A204.1 (cell line): Measurements from ENCODE around the gene LILRB4.
"Not testable (repeated sequence)": the region's sequence is repeated elsewhere in the genome, so short reads cannot be mapped to it uniquely, and the experiment has no call there.

Experiments
- FAIRE-seq: peaks from 2 replicates; lab custom pipeline; 2012; peaks lifted over from hg19 to GRCh38; lab: Jason Lieb, UNC

Gene LILRB4

DNA sequence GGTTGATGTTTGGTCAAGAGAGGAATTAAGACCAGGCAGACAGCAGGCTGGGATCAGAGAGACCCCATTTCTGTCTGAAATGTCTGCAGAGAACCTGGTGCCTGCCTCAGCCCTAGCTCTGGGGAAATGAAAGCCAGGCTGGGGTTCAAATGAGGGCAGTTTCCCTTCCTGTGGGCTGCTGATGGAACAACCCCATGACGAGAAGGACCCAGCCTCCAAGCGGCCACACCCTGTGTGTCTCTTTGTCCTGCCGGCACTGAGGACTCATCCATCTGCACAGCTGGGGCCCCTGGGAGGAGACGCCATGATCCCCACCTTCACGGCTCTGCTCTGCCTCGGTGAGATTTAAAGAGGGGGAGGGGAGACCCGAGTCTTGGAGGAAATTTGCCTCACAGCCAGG is at the start of gene LILRB4:
TSS of gene LILRB4 (plus strand) at position 256 of the 400 bp plus-strand sequence. CDS start at position 305, 49 bp downstream.
- FAIRE-seq: no peak

- no peak for FAIRE-seq
Observed at GRCh38 chr19:54614726-54615125, 48.1 kb upstream of the LILRB4 start.

GRCh38 chr19:54616057-54616456 is 46.7 kb upstream of the LILRB4 start:
- FAIRE-seq: no peak

DNA sequence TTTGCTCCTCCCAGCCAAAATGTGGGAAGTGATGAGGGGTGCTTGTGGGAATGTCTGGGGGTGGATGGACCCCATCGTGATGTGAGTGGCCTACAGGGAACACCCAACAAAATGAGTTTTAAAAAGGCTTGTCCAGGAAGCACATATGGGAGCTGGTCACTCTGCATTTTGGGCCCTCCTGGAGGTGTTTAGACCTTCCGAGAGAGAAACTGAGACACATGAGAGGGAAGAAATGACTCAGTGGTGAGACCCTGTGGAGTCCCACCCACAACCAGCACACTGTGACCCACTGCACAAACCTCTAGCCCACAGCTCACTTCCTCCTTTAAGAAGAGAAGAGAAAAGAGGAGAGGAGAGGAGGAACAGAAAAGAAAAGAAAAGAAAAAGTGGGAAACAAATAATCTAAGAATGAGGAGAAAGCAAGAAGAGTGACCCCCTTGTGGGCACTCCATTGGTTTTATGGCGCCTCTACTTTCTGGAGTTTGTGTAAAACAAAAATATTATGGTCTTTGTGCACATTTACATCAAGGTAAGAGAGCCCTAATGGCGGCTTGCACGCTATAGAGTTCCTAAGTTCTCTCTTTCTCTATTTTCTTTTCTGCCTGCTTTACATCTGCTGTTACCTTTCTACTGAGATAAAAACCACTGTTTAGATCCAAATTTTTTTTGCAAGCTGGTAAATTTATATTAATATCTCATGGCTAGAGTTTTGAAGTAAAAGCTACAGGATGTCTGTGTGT is 45.8 kb upstream of the LILRB4 start:
- no peak for FAIRE-seq

DNA sequence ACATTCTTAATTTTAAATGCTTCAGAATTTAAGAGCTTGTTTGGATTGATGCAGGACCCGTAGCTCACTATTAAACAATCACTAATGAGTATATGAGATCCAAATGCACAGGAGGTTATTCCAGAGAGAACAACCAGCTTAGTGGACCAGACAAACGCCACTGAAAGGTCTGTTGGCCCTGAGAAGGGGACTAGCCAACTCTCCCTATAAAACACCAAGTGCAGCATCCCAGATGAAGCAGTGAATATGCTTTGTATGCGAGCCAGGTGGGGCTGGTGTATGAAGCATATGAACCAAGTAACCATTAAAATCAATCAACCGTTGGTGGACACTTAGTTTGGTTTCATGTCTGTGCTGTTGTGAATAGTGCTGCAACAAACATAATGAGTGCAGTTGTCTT is 42.3 kb upstream of the LILRB4 start:
- FAIRE-seq: no peak

GRCh38 chr19:54622431-54622830 is 40.4 kb upstream of the LILRB4 start:
- no peak for FAIRE-seq

DNA sequence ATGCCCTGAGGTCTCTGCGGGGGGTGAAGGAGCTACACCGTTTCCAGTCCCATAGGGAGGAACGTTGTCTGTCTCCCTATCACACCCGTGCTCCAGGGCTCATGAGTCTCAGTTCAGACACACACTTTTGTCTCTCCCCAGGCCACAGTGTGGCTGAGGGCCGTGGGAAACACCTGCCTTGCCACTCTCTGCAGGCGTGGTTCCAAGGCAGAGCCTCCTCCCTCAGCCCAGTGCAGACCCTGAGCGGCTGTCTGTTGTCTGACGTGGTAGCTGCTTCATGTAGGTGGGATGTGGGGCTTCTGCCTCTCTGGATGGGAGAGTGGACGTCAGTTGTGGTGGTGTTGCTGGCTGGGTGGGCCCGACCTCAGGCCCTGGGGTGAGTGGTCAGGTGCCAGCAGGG is 38.6 kb upstream of the LILRB4 start:
- FAIRE-seq: not testable (repeated sequence)

- not testable (repeated sequence) for FAIRE-seq
Observed at GRCh38 chr19:54624934-54625730, 37.7 kb upstream of the LILRB4 start.

DNA sequence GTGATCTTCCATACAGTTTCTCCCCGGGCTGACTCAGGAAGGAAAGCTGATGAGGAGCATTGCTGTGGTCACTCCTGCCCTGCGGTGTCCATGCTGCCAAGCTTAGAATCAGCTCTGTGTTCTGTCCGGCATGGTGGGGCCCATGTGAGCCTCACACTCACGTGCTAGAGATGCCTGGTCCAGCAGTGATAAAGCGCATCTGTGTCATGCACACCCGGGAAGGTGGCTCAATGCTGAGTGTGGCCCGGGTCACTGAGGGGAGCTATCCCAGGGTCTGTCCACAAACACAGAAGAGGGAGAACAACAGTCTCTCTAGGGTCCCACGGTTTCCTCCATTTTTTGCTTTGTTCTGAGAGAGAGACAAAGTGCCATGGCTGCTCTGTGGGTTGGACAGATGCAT is 36.0 kb upstream of the LILRB4 start:
- FAIRE-seq: no peak

GRCh38 chr19:54627912-54628311 is 34.9 kb upstream of the LILRB4 start:
- not testable (repeated sequence) for FAIRE-seq

DNA sequence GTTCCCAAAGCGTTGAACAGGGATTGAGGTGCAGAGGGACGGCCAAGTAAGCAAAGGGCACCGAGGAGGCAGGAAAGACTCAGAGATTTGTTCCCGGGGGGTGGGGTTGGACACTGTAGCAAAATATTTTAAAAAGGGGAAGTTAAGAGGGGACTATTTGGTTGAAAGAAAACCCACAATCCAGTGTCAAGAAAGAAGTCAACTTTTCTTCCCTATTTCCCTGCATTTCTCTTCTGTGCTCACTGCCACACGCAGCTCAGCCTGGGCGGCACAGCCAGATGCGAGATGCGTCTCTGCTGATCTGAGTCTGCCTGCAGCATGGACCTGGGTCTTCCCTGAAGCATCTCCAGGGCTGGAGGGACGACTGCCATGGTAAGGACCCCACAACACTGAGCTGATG is 32.5 kb upstream of the LILRB4 start, which contains the start of gene LILRB1:
TSS of gene LILRB1 (plus strand) at position 223 of the 400 bp plus-strand sequence. CDS start 590 bp downstream, outside the sequence.
- not testable (repeated sequence) for FAIRE-seq

DNA sequence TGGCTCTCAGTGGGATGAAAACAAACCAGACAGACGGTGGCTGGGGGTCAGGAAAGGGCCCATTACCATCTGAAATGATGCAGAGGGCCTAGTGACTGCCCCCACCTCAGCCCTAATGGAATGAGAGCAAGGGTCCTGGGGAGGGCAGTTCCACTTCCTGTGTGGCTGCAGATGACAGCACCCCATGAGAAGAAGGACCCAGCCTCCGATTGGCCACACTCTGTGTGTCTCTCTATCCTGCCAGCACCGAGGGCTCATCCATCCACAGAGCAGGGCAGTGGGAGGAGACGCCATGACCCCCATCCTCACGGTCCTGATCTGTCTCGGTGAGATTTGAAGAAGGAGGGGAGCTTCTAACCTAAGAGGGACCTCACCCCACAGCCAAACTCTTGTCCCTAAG is 32.0 kb upstream of the LILRB4 start:
- FAIRE-seq: no peak

GRCh38 chr19:54631489-54632337 is 31.1 kb upstream of the LILRB4 start:
- not testable (repeated sequence) for FAIRE-seq

DNA sequence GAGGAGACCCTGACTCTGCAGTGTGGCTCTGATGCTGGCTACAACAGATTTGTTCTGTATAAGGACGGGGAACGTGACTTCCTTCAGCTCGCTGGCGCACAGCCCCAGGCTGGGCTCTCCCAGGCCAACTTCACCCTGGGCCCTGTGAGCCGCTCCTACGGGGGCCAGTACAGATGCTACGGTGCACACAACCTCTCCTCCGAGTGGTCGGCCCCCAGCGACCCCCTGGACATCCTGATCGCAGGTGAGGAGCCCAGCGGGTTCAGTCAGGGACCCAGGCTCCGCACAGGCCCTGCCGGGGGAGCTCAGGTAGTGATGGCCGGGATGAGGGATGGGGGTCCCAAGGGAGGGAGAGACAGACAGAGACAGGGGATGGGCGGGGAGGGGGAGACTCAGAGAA is 30.3 kb upstream of the LILRB4 start:
- not testable (repeated sequence) for FAIRE-seq

- no peak for FAIRE-seq
Observed at GRCh38 chr19:54633401-54633800, 29.4 kb upstream of the LILRB4 start.

- not testable (repeated sequence) for FAIRE-seq
Observed at GRCh38 chr19:54636081-54636480, 26.7 kb upstream of the LILRB4 start.

- FAIRE-seq: no peak
Observed at GRCh38 chr19:54638683-54639082, 24.1 kb upstream of the LILRB4 start.

DNA sequence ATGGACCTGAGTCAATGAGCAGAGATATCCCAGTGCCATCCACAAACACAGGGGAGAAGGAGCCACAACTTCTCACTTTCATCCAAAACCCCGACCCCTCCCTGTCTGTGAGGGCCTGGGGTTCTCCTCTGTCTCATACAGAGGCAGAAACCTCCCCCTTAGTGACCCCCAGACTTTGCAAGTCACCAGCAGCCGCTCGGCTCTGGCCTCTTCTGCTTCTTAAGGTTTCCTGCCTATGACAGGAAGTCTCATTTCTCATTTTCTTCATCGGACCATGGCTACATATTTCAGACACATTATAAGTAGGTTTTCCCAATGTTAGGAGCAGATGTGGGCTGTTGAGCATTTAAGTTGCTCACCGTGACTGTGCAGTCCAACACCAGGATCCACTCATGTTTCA is 19.8 kb upstream of the LILRB4 start:
- FAIRE-seq: not testable (repeated sequence)

GRCh38 chr19:54643583-54643982 is 19.2 kb upstream of the LILRB4 start:
- FAIRE-seq: not testable (repeated sequence)

DNA sequence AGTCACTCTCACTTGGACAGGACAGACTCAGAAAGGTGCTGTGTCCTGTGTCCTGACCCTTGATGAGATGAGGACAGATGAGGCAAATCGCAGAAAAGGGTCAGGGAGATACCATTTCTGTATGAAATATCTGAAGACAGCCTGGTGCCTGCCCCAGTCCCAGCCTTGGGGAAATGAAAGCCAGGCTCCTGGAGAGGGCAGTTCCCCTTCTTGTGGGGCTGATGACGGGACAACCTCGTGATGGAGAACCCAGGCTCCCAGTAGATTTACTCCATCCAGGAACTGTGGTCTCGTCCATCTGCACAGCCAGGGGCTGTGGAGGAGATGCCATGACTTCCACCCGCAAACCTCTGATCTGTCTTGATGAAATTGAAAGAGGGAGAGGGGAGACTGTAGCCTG is 18.7 kb upstream of the LILRB4 start:
- FAIRE-seq: no peak

DNA sequence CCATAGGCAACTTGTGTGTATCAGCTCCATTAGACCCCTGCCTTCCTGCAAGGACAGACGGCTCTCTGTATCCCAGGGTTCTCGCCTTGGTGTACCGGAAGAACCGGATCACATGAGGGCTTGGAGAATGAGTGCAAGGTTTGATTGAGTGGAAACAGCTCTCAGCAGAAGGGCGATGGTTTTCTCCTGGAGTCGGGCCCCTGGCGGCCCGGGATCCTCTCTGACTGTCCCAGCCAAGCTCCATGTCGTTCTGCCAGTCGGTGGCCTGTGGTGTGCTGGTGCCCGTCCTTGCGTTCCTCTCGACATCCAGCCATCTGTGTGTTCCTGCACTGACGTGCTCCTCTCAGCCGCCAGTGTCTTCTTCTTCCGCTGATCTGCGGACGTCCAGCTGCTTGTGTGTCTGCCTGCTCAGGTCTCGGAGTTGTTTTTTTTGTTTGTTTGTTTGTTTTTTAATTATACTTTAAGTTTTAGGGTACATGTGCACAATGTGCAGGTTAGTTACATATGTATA is 16.4 kb upstream of the LILRB4 start:
- no peak for FAIRE-seq

DNA sequence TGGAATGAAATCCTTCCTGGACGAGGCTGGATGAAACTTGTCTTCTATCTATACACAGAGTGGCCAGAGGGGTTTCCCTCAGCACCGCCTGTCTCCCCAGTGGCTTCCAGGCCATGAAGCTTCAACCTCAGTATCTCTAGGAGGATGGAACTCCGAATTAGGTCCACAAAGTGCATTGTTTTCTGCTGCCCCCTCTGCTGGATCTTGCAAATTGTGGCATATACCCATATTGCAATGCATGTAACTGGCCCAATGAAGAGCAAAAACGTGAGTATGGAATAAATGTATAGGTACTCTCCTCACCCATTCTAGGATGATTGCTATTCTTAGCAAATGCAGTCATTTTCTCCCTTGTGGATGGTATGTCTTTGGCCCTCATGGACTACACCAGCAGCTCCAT is 14.7 kb upstream of the LILRB4 start:
- FAIRE-seq: no peak
